Measurements from ENCODE around the gene CUEDC1.

Gene CUEDC1

GRCh38 chr17:57900991-57901743 lies 54.0 kb downstream of the CUEDC1 start:
- Histone ChIP-seq H3K27ac (replicated peaks) (no peak overlapping the region), H3K27me3 (ENCODE audit: insufficient read depth, poor library complexity, severe bottlenecking) (no peaks in the 10 kb centered on the region), H3K4me3 (replicated peaks; ENCODE audit: insufficient read depth, low read length) (no peak overlapping the region)
- TF ChIP-seq REST (IDR thresholded peaks at IDR 0.05; ENCODE audit: insufficient replicate concordance, low read depth) = no peak
- no peak for TF ChIP-seq POLR2AphosphoS5 (IDR thresholded peaks at IDR 0.05; ENCODE audit: low read depth)
- no peak for TF ChIP-seq SPI1 (IDR thresholded peaks at IDR 0.05; ENCODE audit: borderline replicate concordance, low read depth)
- no peak for DNase-seq (ENCODE audit: low read depth in 1 of 2, low spot score in 1 of 2)

GRCh38 chr17:57899822-57900221 lies 55.4 kb downstream of the CUEDC1 start:
- Histone ChIP-seq H3K27ac (replicated peaks) (peak overlapping the region; percentile 68), H3K27me3 (ENCODE audit: insufficient read depth, poor library complexity, severe bottlenecking) (no peaks in the 10 kb centered on the region), H3K4me3 (replicated peaks; ENCODE audit: insufficient read depth, low read length) (no peak overlapping the region)
- DNase-seq (ENCODE audit: low read depth in 1 of 2, low spot score in 1 of 2) = peak; percentile 54 to 75
- TF ChIP-seq SPI1 (IDR thresholded peaks at IDR 0.05; ENCODE audit: borderline replicate concordance, low read depth) (peak; percentile 72; the same call in 1 of the 2 replicates), GABPA (IDR thresholded peaks at IDR 0.05; ENCODE audit: low read depth) (no peak)

GRCh38 chr17:57899391-57899790 lies 55.8 kb downstream of the CUEDC1 start:
- no peak for TF ChIP-seq REST (IDR thresholded peaks at IDR 0.05; ENCODE audit: insufficient replicate concordance, low read depth)
- no peak for TF ChIP-seq CTCF (IDR thresholded peaks at IDR 0.05; ENCODE audit: insufficient read depth, low read length)
- TF ChIP-seq POLR2AphosphoS5 (IDR thresholded peaks at IDR 0.05; ENCODE audit: low read depth) = no peak
- no peak for TF ChIP-seq SPI1 (IDR thresholded peaks at IDR 0.05; ENCODE audit: borderline replicate concordance, low read depth)
- TF ChIP-seq GABPA (IDR thresholded peaks at IDR 0.05; ENCODE audit: low read depth) = no peak
- DNase-seq (ENCODE audit: low read depth in 1 of 2, low spot score in 1 of 2) = no peak
- Histone ChIP-seq H3K27me3 (ENCODE audit: insufficient read depth, poor library complexity, severe bottlenecking) (no peaks in the 10 kb centered on the region), H3K4me3 (replicated peaks; ENCODE audit: insufficient read depth, low read length) (no peak overlapping the region), H3K27ac (replicated peaks) (peak overlapping the region; percentile 68)

GRCh38 chr17:57898487-57899311 lies 56.5 kb downstream of the CUEDC1 start:
- Histone ChIP-seq H3K4me3 (replicated peaks; ENCODE audit: insufficient read depth, low read length) (no peak overlapping the region), H3K27me3 (ENCODE audit: insufficient read depth, poor library complexity, severe bottlenecking) (no peaks in the 10 kb centered on the region), H3K27ac (replicated peaks) (peak overlapping the region; percentile 68)
- DNase-seq (ENCODE audit: low read depth in 1 of 2, low spot score in 1 of 2) = no peak
- TF ChIP-seq GABPA (IDR thresholded peaks at IDR 0.05; ENCODE audit: low read depth) (no peak), SPI1 (IDR thresholded peaks at IDR 0.05; ENCODE audit: borderline replicate concordance, low read depth) (no peak), POLR2AphosphoS5 (IDR thresholded peaks at IDR 0.05; ENCODE audit: low read depth) (no peak), CTCF (IDR thresholded peaks at IDR 0.05; ENCODE audit: insufficient read depth, low read length) (no peak), REST (IDR thresholded peaks at IDR 0.05; ENCODE audit: insufficient replicate concordance, low read depth) (no peak)

Measured in HL-60 (cell line).